CD8-positive, alpha-beta memory T cell (primary cell): ENCODE results near the gene USP13. TPM values are rescaled to one million over a fixed set of nuclear protein-coding genes. Genes with fewer than 3 reads are reported as not detected.

Source experiments
- CTCF ChIA-PET: fragments of 350-600 bp; sonication (Branson Sonifier 250); formaldehyde crosslinking; loops from one replicate; lab custom pipeline; 2021; ENCODE audit warnings: antibody characterized with exemption; lab: Charles Lee
- POLR2A ChIA-PET: fragments of 350-600 bp; sonication (Branson Sonifier 250); formaldehyde crosslinking; loops from one replicate; lab custom pipeline; 2021; ENCODE audit warnings: antibody characterized with exemption; lab: Charles Lee
- DNase-seq, 5 donors: peaks; one replicate each; pipeline versions ENCODE4 v3.0.0 to v3.0.0-alpha.2; 2020 to 2022; ENCODE audit warnings: mixed read lengths in 1 of 5
- H3K27ac ChIP-seq: one replicate; pipeline ENCODE4 v1.7.0; 2013; ENCODE audit warnings: low read depth, mild to moderate bottlenecking, low read length, moderate library complexity
- H3K27me3 ChIP-seq: 2 replicates; pipeline ENCODE4 v1.7.0; 2013; ENCODE audit warnings: low read length, mild to moderate bottlenecking; ENCODE audit not compliant: insufficient read depth, poor library complexity, severe bottlenecking
- H3K36me3 ChIP-seq: 2 replicates; pipeline ENCODE4 v1.7.0; 2013; ENCODE audit warnings: mild to moderate bottlenecking, low read length, moderate library complexity; ENCODE audit not compliant: insufficient read depth
- H3K4me1 ChIP-seq: 2 replicates; pipeline ENCODE4 v1.7.0; 2013; ENCODE audit warnings: mild to moderate bottlenecking, low read length, moderate library complexity; ENCODE audit not compliant: insufficient read depth
- H3K4me3 ChIP-seq: 2 replicates; pipeline ENCODE4 v1.7.0; 2013; ENCODE audit warnings: mild to moderate bottlenecking, low read length
- H3K9me3 ChIP-seq: 2 replicates; pipeline ENCODE4 v1.7.0; 2013; ENCODE audit warnings: mild to moderate bottlenecking, low read length
- H3K27ac Mint-ChIP-seq, 8 donors: one replicate each; pipeline ENCODE4 v1.8.0; 2020 to 2021; ENCODE audit warnings: mixed read lengths in 8 of 8, mild to moderate bottlenecking in 6 of 8, inconsistent platforms in 3 of 8, moderate library complexity in 3 of 8
- H3K27me3 Mint-ChIP-seq, 2 donors: one replicate each; pipeline ENCODE4 v1.8.0; 2020 to 2021; ENCODE audit warnings: mixed read lengths in 2 of 2, mild to moderate bottlenecking in 1 of 2, moderate library complexity in 1 of 2
- H3K36me3 Mint-ChIP-seq, 3 donors: one replicate each; pipeline ENCODE4 v1.8.0; 2020 to 2021; ENCODE audit warnings: mixed read lengths in 3 of 3, inconsistent platforms in 1 of 3, mild to moderate bottlenecking in 1 of 3
- H3K4me1 Mint-ChIP-seq, 3 donors: one replicate each; pipeline ENCODE4 v1.8.0; 2020 to 2021; ENCODE audit warnings: mixed read lengths in 3 of 3, inconsistent platforms in 1 of 3, mild to moderate bottlenecking in 1 of 3
- H3K4me3 Mint-ChIP-seq, 7 donors: one replicate each; pipeline ENCODE4 v1.8.0; 2020 to 2021; ENCODE audit warnings: mixed read lengths in 7 of 7, mild to moderate bottlenecking in 6 of 7, moderate library complexity in 4 of 7, inconsistent platforms in 2 of 7
- H3K9me3 Mint-ChIP-seq, 5 donors: one replicate each; pipeline ENCODE4 v1.8.0; 2020 to 2022; ENCODE audit warnings: mixed read lengths in 5 of 5, mild to moderate bottlenecking in 3 of 5, moderate library complexity in 2 of 5, inconsistent platforms in 1 of 5
- polyA plus RNA-seq: library from polyadenylated mRNA; unstranded; fragments of 300-500 nt; fragmentation: Illumina TruSeq; gene quantifications from one replicate; pipeline ENCODE4 v1.2.3, GENCODE V29; 2021
- total RNA-seq, 2 experiments: library from RNA; stranded (reverse); gene quantifications; one replicate each; pipeline ENCODE4 v1.2.3, GENCODE V29; 2021

Gene USP13
- total and polyA plus RNA-seq, 3 experiments from 2014 or later, result 12.7 to 13.8 (median 13.3) TPM

DNA sequence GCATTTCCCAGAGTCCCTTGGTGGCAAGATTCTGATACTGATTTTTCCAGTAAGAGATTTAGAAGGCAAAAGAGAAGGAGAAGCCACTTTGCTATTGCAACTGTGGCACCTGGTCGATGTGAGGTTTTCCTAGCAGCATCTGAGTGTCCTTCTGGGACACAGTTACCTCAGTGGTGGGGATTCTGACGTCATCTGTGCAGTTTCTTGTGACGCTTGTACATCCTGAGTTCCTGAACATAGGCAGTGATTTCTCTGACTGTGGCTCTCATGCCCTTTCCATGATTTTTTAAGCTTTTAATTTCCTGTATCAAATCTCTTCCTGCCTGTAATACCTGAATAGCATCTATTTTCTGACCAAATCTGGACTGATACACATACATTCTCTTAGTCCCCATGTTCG, 8.9 kb downstream of the USP13 start:
- Mint-ChIP-seq H3K36me3 (peaks cover 0 to 3% (median 0%) of the 10 kb centered on the region in 3 donors), H3K9me3 (no peaks in the 10 kb centered on the region), H3K27ac (no peak overlapping the region), H3K4me1 (peaks cover 12 to 37% (median 36%) of the 10 kb centered on the region in 3 donors), H3K27me3 (no peaks in the 10 kb centered on the region), H3K4me3 (peak overlapping the region in 1 of 7 donors; percentile 15)
- ChIA-PET CTCF (interaction anchor here (3.4 kb wide), 1 partner anchor 12 kb away, joined by 16 read pairs; no protein-coding TSS in a partner anchor), POLR2A (interaction anchor here (0.7 kb wide), 1 partner anchor 12 kb away, joined by 5 read pairs; no protein-coding TSS in a partner anchor)
- no peak for DNase-seq
- H3K36me3 ChIP-seq, result no peaks in the 10 kb centered on the region
- H3K27ac ChIP-seq, result no peak overlapping the region
- H3K4me1 ChIP-seq, result no peaks in the 10 kb centered on the region
- no peaks in the 10 kb centered on the region for H3K9me3 ChIP-seq
- no peaks in the 10 kb centered on the region for H3K27me3 ChIP-seq
- no peak overlapping the region for H3K4me3 ChIP-seq

DNA sequence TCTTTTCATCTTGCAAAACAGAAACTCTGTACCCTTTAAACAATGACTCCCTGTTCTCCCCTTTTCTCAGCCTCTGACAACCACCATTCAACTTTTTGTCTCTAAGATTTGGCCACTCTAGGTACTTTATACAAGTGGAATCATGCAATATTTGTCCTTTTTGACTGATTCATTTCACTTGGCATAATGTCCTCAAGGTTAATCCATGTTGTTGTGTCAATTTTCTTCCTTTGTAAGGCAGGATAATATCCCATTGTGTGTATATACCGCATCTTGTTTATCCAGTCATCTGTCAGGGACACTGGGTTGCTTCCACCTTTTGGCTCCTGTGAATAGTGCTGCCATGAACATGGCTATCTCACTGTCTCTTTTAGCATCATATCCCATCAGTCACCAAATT, 10.3 kb downstream of the USP13 start:
- no peaks in the 10 kb centered on the region for H3K4me1 ChIP-seq
- ChIA-PET CTCF (interaction anchor here (3.4 kb wide), 1 partner anchor 13 kb away, joined by 16 read pairs; no protein-coding TSS in a partner anchor), POLR2A (no interaction called here)
- no peaks in the 10 kb centered on the region for H3K9me3 Mint-ChIP-seq
- peak overlapping the region in 1 of 8 donors; percentile 17 for H3K27ac Mint-ChIP-seq
- H3K9me3 ChIP-seq, result no peaks in the 10 kb centered on the region
- H3K36me3 ChIP-seq, result no peaks in the 10 kb centered on the region
- no peak overlapping the region for H3K4me3 ChIP-seq
- H3K27me3 Mint-ChIP-seq, result no peaks in the 10 kb centered on the region
- DNase-seq, result no peak
- H3K4me1 Mint-ChIP-seq, result peaks cover 12 to 37% (median 32%) of the 10 kb centered on the region in 3 donors
- H3K36me3 Mint-ChIP-seq, result peaks cover 0 to 3% (median 0%) of the 10 kb centered on the region in 3 donors
- no peak overlapping the region for H3K27ac ChIP-seq
- H3K4me3 Mint-ChIP-seq, result no peak overlapping the region
- H3K27me3 ChIP-seq, result no peaks in the 10 kb centered on the region

DNA sequence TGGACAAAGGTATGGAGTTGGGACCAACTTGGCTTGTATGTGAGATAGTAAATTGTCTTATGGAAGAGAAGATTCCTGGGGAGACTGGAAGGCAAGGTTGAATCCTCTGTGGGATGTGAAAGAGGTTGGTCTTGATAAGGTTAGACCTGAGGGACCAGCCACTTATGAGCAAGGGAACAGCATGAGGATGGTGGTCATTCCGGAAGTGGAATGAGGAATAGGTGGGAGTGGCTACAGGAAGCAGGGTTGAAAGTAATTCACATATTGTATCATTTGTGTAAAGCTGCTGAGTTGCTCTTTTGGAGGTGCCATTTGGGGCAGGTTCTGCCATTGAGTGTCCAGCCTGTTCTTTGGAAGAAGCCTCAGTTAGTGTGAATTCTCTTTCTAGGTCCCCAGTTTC, 13.2 kb downstream of the USP13 start:
- Histone ChIP-seq H3K27me3 (no peaks in the 10 kb centered on the region), H3K4me1 (no peaks in the 10 kb centered on the region), H3K4me3 (no peak overlapping the region), H3K9me3 (no peaks in the 10 kb centered on the region), H3K27ac (no peak overlapping the region), H3K36me3 (no peaks in the 10 kb centered on the region)
- DNase-seq, result no peak
- CTCF ChIA-PET, result no interaction called here
- Mint-ChIP-seq H3K27ac (peak overlapping the region in 1 of 8 donors; percentile 64), H3K4me1 (peaks cover 4 to 32% (median 18%) of the 10 kb centered on the region in 3 donors), H3K27me3 (no peaks in the 10 kb centered on the region), H3K9me3 (no peaks in the 10 kb centered on the region), H3K36me3 (peaks cover 0 to 7% (median 5%) of the 10 kb centered on the region in 3 donors), H3K4me3 (no peak overlapping the region)
- POLR2A ChIA-PET, result no interaction called here

DNA sequence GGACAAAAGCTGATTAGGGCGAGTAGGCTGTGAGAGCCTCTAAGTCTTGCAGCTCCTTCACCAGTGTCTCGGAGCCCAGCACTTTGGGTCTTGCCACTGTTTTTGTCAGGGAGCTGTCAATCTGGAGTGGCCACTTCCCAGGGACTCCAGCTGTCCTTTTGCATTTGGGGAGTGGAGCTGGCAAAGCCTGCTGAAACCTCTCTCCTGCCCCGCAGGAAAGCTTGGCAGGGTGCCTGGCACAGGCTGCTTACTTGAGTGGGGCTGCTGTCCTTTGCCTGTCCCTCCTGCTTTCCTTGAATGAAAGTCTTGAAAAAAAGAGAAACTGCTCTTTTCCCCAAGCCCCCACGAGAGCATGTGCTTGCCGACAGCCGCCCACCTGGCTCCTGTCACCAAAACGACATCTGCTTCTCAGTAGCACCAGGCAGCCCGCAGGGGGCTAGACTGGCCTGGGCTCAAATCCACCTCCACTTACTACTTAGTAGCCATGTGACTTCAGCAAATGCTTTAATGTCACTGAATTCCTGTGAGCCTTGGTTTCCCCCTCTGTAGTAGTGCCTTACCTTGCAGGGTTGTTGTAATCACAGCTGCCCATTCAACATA, 13.7 kb downstream of the USP13 start:
- Histone ChIP-seq H3K36me3 (no peaks in the 10 kb centered on the region), H3K4me1 (no peaks in the 10 kb centered on the region), H3K9me3 (no peaks in the 10 kb centered on the region), H3K27me3 (no peaks in the 10 kb centered on the region), H3K27ac (no peak overlapping the region), H3K4me3 (no peak overlapping the region)
- Mint-ChIP-seq H3K9me3 (no peaks in the 10 kb centered on the region), H3K27me3 (no peaks in the 10 kb centered on the region), H3K27ac (no peak overlapping the region), H3K4me3 (no peak overlapping the region), H3K36me3 (peaks cover 0 to 7% (median 5%) of the 10 kb centered on the region in 3 donors), H3K4me1 (peaks cover 4 to 32% (median 18%) of the 10 kb centered on the region in 3 donors)
- POLR2A ChIA-PET, result no interaction called here
- DNase-seq, result no peak
- CTCF ChIA-PET, result interaction anchor here (1.5 kb wide), 1 partner anchor 17 kb away, joined by 5 read pairs; no protein-coding TSS in a partner anchor

DNA sequence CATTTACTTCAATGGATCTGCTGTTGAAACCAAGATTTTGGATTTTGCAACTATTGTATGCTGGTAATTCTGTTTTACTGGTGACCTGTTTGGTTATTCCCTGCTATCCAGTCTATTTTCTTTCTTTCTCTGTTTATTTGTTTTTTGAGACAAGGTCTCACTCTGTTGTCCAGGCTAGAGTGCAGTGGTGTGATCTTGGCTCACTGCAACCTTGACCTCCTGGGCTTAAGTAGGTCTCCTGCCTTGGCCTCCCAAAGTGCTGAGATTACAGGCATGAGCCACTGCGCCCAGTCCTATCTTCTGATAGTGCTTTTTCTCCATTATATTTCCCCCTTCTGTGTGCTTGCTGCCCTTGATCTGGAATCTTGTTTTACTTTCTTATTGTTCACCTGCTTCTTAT, 15.6 kb downstream of the USP13 start:
- Histone ChIP-seq H3K27me3 (no peaks in the 10 kb centered on the region), H3K9me3 (no peaks in the 10 kb centered on the region), H3K36me3 (no peaks in the 10 kb centered on the region), H3K27ac (no peak overlapping the region), H3K4me1 (no peaks in the 10 kb centered on the region), H3K4me3 (no peak overlapping the region)
- Mint-ChIP-seq H3K27ac (peak overlapping the region in 1 of 8 donors; percentile 65), H3K4me3 (no peak overlapping the region), H3K27me3 (no peaks in the 10 kb centered on the region), H3K4me1 (peaks cover 3 to 19% (median 17%) of the 10 kb centered on the region in 3 donors), H3K36me3 (peaks cover 0 to 8% (median 5%) of the 10 kb centered on the region in 3 donors), H3K9me3 (no peaks in the 10 kb centered on the region)
- POLR2A ChIA-PET, result no interaction called here
- CTCF ChIA-PET, result no interaction called here
- no peak for DNase-seq

DNA sequence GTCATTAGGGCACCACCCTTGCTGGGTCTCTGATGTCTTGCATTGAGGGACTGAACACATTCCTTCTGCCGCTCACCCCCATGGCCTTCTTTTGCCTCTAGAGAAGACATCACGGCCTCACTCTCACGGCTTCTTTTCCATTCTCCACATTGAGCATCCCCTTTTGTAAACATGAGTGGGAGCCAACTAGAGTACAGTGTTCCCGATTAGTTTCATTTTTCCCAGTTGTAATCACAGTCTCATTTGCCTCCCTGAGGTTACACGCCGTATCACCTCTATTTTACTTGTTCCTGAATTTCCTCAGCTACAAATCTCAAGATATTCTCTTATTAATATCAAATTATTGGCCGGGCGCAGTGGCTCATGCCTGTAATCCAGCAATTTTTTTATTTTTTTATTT, 17.5 kb downstream of the USP13 start:
- CTCF ChIA-PET, result no interaction called here

DNA sequence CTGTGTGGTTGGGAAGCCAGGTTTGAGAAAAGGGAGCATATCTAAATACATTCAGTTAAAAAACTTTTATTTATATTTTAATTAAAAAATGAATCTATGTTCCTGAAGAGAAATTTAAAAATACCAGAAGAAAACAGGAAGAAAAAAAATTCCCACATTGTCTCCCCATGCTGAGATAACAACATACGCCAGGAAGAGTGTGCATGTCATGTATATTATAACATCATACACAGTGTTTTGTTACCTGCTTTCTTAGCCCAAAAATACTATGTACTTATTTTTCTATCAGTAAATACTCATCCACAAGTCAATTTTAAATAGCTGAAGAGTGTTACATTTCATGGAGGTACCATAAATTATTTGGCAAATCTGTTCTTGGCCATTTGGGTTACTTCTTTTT, 18.5 kb downstream of the USP13 start:
- H3K9me3 ChIP-seq, result no peaks in the 10 kb centered on the region
- H3K4me3 Mint-ChIP-seq, result no peak overlapping the region
- H3K9me3 Mint-ChIP-seq, result no peaks in the 10 kb centered on the region
- peaks cover 0 to 8% (median 5%) of the 10 kb centered on the region in 3 donors for H3K36me3 Mint-ChIP-seq
- CTCF ChIA-PET, result interaction anchor here (0.8 kb wide), 1 partner anchor 22 kb away, joined by 4 read pairs; no protein-coding TSS in a partner anchor
- no peak overlapping the region for H3K4me3 ChIP-seq
- peaks cover 0 to 13% (median 6%) of the 10 kb centered on the region in 3 donors for H3K4me1 Mint-ChIP-seq
- H3K27me3 Mint-ChIP-seq, result no peaks in the 10 kb centered on the region
- no peak overlapping the region for H3K27ac Mint-ChIP-seq
- H3K36me3 ChIP-seq, result no peaks in the 10 kb centered on the region
- no peak for DNase-seq
- POLR2A ChIA-PET, result no interaction called here
- H3K4me1 ChIP-seq, result no peaks in the 10 kb centered on the region
- H3K27me3 ChIP-seq, result no peaks in the 10 kb centered on the region
- H3K27ac ChIP-seq, result no peak overlapping the region

More for the DNA sequence above, 17.5 kb downstream of the USP13 start:
- Histone ChIP-seq H3K36me3 (no peaks in the 10 kb centered on the region), H3K27me3 (no peaks in the 10 kb centered on the region), H3K4me3 (no peak overlapping the region), H3K4me1 (no peaks in the 10 kb centered on the region), H3K27ac (no peak overlapping the region), H3K9me3 (no peaks in the 10 kb centered on the region)
- Mint-ChIP-seq H3K4me1 (peaks cover 3 to 16% (median 13%) of the 10 kb centered on the region in 3 donors), H3K36me3 (peaks cover 0 to 5% (median 5%) of the 10 kb centered on the region in 3 donors), H3K9me3 (no peaks in the 10 kb centered on the region), H3K4me3 (no peak overlapping the region), H3K27ac (no peak overlapping the region), H3K27me3 (no peaks in the 10 kb centered on the region)
- POLR2A ChIA-PET, result no interaction called here
- DNase-seq, result no peak

DNA sequence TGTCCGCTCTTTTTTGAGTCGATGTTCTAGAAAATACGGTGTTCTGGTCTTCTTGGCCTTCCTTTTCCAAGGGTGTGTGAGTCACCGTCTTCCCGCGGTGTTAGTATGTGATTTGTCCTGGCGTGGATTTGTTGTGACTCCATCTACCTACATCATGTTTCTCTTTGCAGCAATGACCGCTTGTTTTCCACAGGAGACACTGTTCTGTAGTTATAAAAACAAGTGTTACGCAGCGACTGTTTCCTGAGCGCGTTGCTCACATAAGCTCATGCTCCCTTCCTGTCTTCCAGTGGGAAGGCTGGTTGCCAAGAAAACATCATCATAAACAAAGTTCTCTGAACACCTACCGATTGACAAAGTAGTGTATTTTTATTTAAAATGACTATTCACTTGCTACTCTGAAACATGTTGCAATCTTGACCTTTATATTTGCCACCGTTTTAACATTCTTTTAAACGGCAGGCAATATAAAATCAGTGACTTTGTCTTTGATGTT, 19.0 kb downstream of the USP13 start:
- Mint-ChIP-seq H3K4me1 (peaks cover 0 to 16% (median 6%) of the 10 kb centered on the region in 3 donors), H3K9me3 (no peaks in the 10 kb centered on the region), H3K27me3 (no peaks in the 10 kb centered on the region), H3K27ac (no peak overlapping the region), H3K36me3 (peaks cover 0 to 8% (median 5%) of the 10 kb centered on the region in 3 donors), H3K4me3 (no peak overlapping the region)
- Histone ChIP-seq H3K27ac (no peak overlapping the region), H3K36me3 (no peaks in the 10 kb centered on the region), H3K4me3 (no peak overlapping the region), H3K4me1 (no peaks in the 10 kb centered on the region), H3K9me3 (no peaks in the 10 kb centered on the region), H3K27me3 (no peaks in the 10 kb centered on the region)
- no peak for DNase-seq
- CTCF ChIA-PET, result interaction anchor here (0.8 kb wide), 1 partner anchor 22 kb away, joined by 4 read pairs; no protein-coding TSS in a partner anchor
- POLR2A ChIA-PET, result no interaction called here
